Activated naive CD8-positive, alpha-beta T cell treated with anti-CD3 and anti-CD28 coated beads for 36 hours (primary cell): Measurements from ENCODE around the gene COL7A1. TPM values are rescaled to one million over a fixed set of nuclear protein-coding genes. Genes with fewer than 3 reads are reported as not detected.
"Not testable (repeated sequence)": the region's sequence is repeated elsewhere in the genome, so short reads cannot be mapped to it uniquely, and the experiment has no call there.

Experiments used
- DNase-seq: peaks from one replicate; pipeline ENCODE4 v3.0.0; 2021
- H3K27ac Mint-ChIP-seq: one replicate; pipeline ENCODE4 v1.8.0; 2022; ENCODE audit warnings: mild to moderate bottlenecking, moderate library complexity, mixed read lengths
- H3K27me3 Mint-ChIP-seq: one replicate; pipeline ENCODE4 v1.8.0; 2022; ENCODE audit warnings: mild to moderate bottlenecking, mixed read lengths
- H3K36me3 Mint-ChIP-seq: one replicate; pipeline ENCODE4 v1.8.0; 2021; ENCODE audit warnings: mild to moderate bottlenecking, mixed read lengths
- H3K4me1 Mint-ChIP-seq: one replicate; pipeline ENCODE4 v1.8.0; 2021; ENCODE audit warnings: mixed read lengths
- H3K4me3 Mint-ChIP-seq: one replicate; pipeline ENCODE4 v1.8.0; 2022; ENCODE audit warnings: mild to moderate bottlenecking, moderate library complexity, mixed read lengths
- H3K9me3 Mint-ChIP-seq: one replicate; pipeline ENCODE4 v1.8.0; 2022; ENCODE audit warnings: mixed read lengths
- total RNA-seq, 2 experiments: library from RNA; stranded (reverse); gene quantifications; one replicate each; pipeline ENCODE4 v1.2.3, GENCODE V29; 2021

Gene COL7A1
- total RNA-seq, 2 experiments from 2014 or later, result 1.4 to 1.8 TPM

- H3K27me3 Mint-ChIP-seq, result no peaks in the 10 kb centered on the region
- no peak for DNase-seq
- H3K36me3 Mint-ChIP-seq, result peaks cover 6% of the 10 kb centered on the region
- H3K9me3 Mint-ChIP-seq, result no peaks in the 10 kb centered on the region
- no peak overlapping the region for H3K4me3 Mint-ChIP-seq
- H3K4me1 Mint-ChIP-seq, result peaks cover 24% of the 10 kb centered on the region
- H3K27ac Mint-ChIP-seq, result no peak overlapping the region
These were observed 41.8 kb downstream of the COL7A1 start for GRCh38 chr3:48553361-48553760.

- Mint-ChIP-seq H3K9me3 (no peaks in the 10 kb centered on the region), H3K4me1 (peaks cover 21% of the 10 kb centered on the region), H3K27me3 (no peaks in the 10 kb centered on the region), H3K27ac (no peak overlapping the region), H3K4me3 (no peak overlapping the region), H3K36me3 (peaks cover 12% of the 10 kb centered on the region)
- no peak for DNase-seq
These were observed 42.8 kb downstream of the COL7A1 start for GRCh38 chr3:48552111-48552951.

- not testable (repeated sequence) for H3K9me3 Mint-ChIP-seq, DNase-seq
These were observed 43.5 kb downstream of the COL7A1 start for GRCh38 chr3:48551651-48552050.

GRCh38 chr3:48548729-48549705 lies 46.1 kb downstream of the COL7A1 start:
- no peaks in the 10 kb centered on the region for H3K27me3 Mint-ChIP-seq
- H3K27ac Mint-ChIP-seq, result no peak overlapping the region
- DNase-seq, result peak; percentile 77
- H3K4me3 Mint-ChIP-seq, result no peak overlapping the region
- H3K9me3 Mint-ChIP-seq, result no peaks in the 10 kb centered on the region
- peaks cover 18% of the 10 kb centered on the region for H3K36me3 Mint-ChIP-seq
- H3K4me1 Mint-ChIP-seq, result peaks cover 6% of the 10 kb centered on the region

More at GRCh38 chr3:48551651-48552050, 43.5 kb downstream of the COL7A1 start:
- Mint-ChIP-seq H3K36me3 (peaks cover 16% of the 10 kb centered on the region), H3K4me1 (peaks cover 20% of the 10 kb centered on the region)
- not testable (repeated sequence) for H3K4me3 Mint-ChIP-seq, H3K27me3 Mint-ChIP-seq, H3K27ac Mint-ChIP-seq

GRCh38 chr3:48548126-48548525 lies 47.0 kb downstream of the COL7A1 start:
- DNase-seq, result no peak
- H3K4me3 Mint-ChIP-seq, result no peak overlapping the region
- H3K4me1 Mint-ChIP-seq, result peaks cover 6% of the 10 kb centered on the region
- H3K27me3 Mint-ChIP-seq, result no peaks in the 10 kb centered on the region
- no peaks in the 10 kb centered on the region for H3K9me3 Mint-ChIP-seq
- H3K36me3 Mint-ChIP-seq, result peaks cover 23% of the 10 kb centered on the region
- no peak overlapping the region for H3K27ac Mint-ChIP-seq

GRCh38 chr3:48546203-48546829 lies 48.8 kb downstream of the COL7A1 start:
- Mint-ChIP-seq H3K4me3 (no peak overlapping the region), H3K4me1 (peaks cover 6% of the 10 kb centered on the region), H3K36me3 (peaks cover 32% of the 10 kb centered on the region), H3K27ac (no peak overlapping the region), H3K9me3 (no peaks in the 10 kb centered on the region), H3K27me3 (no peaks in the 10 kb centered on the region)
- DNase-seq, result no peak

- Mint-ChIP-seq H3K36me3 (peaks cover 32% of the 10 kb centered on the region), H3K4me1 (peaks cover 3% of the 10 kb centered on the region), H3K9me3 (no peaks in the 10 kb centered on the region), H3K27ac (no peak overlapping the region), H3K27me3 (no peaks in the 10 kb centered on the region), H3K4me3 (no peak overlapping the region)
- DNase-seq, result no peak
These were observed 51.0 kb downstream of the COL7A1 start for GRCh38 chr3:48544141-48544540.

- Mint-ChIP-seq H3K36me3 (peaks cover 32% of the 10 kb centered on the region), H3K27me3 (no peaks in the 10 kb centered on the region), H3K9me3 (no peaks in the 10 kb centered on the region), H3K4me3 (no peak overlapping the region), H3K27ac (no peak overlapping the region), H3K4me1 (no peaks in the 10 kb centered on the region)
- no peak for DNase-seq
These were observed 51.8 kb downstream of the COL7A1 start for GRCh38 chr3:48543271-48543866.

- H3K27ac Mint-ChIP-seq, result no peak overlapping the region
- peaks cover 26% of the 10 kb centered on the region for H3K36me3 Mint-ChIP-seq
- H3K4me3 Mint-ChIP-seq, result no peak overlapping the region
- H3K27me3 Mint-ChIP-seq, result no peaks in the 10 kb centered on the region
- H3K9me3 Mint-ChIP-seq, result no peaks in the 10 kb centered on the region
- no peak for DNase-seq
- H3K4me1 Mint-ChIP-seq, result no peaks in the 10 kb centered on the region
These were observed 56.7 kb downstream of the COL7A1 start for GRCh38 chr3:48538451-48538850.

- H3K27ac Mint-ChIP-seq, result no peak overlapping the region
- DNase-seq, result no peak
- H3K9me3 Mint-ChIP-seq, result no peaks in the 10 kb centered on the region
- no peak overlapping the region for H3K4me3 Mint-ChIP-seq
- no peaks in the 10 kb centered on the region for H3K4me1 Mint-ChIP-seq
- no peaks in the 10 kb centered on the region for H3K27me3 Mint-ChIP-seq
- H3K36me3 Mint-ChIP-seq, result peaks cover 20% of the 10 kb centered on the region
These were observed 58.3 kb downstream of the COL7A1 start for GRCh38 chr3:48536785-48537184.

GRCh38 chr3:48536116-48536515 lies 59.0 kb downstream of the COL7A1 start:
- no peak overlapping the region for H3K27ac Mint-ChIP-seq
- H3K4me1 Mint-ChIP-seq, result no peaks in the 10 kb centered on the region
- H3K36me3 Mint-ChIP-seq, result peaks cover 19% of the 10 kb centered on the region
- H3K9me3 Mint-ChIP-seq, result no peaks in the 10 kb centered on the region
- DNase-seq, result no peak
- no peak overlapping the region for H3K4me3 Mint-ChIP-seq
- no peaks in the 10 kb centered on the region for H3K27me3 Mint-ChIP-seq

- Mint-ChIP-seq H3K27me3 (no peaks in the 10 kb centered on the region), H3K36me3 (peaks cover 19% of the 10 kb centered on the region), H3K4me3 (no peak overlapping the region), H3K27ac (no peak overlapping the region), H3K4me1 (no peaks in the 10 kb centered on the region), H3K9me3 (no peaks in the 10 kb centered on the region)
- DNase-seq, result no peak
These were observed 59.6 kb downstream of the COL7A1 start for GRCh38 chr3:48535578-48535977.

GRCh38 chr3:48532977-48533337 lies 62.2 kb downstream of the COL7A1 start:
- Mint-ChIP-seq H3K4me1 (no peaks in the 10 kb centered on the region), H3K27me3 (no peaks in the 10 kb centered on the region), H3K9me3 (no peaks in the 10 kb centered on the region), H3K36me3 (peaks cover 21% of the 10 kb centered on the region), H3K27ac (no peak overlapping the region), H3K4me3 (no peak overlapping the region)
- no peak for DNase-seq

- Mint-ChIP-seq H3K4me1 (no peaks in the 10 kb centered on the region), H3K9me3 (no peaks in the 10 kb centered on the region), H3K27me3 (no peaks in the 10 kb centered on the region), H3K27ac (no peak overlapping the region), H3K4me3 (no peak overlapping the region), H3K36me3 (peaks cover 23% of the 10 kb centered on the region)
- DNase-seq, result no peak
These were observed 62.7 kb downstream of the COL7A1 start for GRCh38 chr3:48532271-48532976.
